Adrenal gland (tissue), 5 donors: Measurements from ENCODE around the gene FBN3.

Source experiments
- CTCF ChIP-seq, 6 experiments: fragments of 450-650 bp in 4 of 6; fragments of 200-600 bp in 2 of 6; sonication (generic) in 1 of 6; IDR thresholded peaks; 1 replicate in 5 of 6; 2 replicates in 1 of 6; pipeline versions ENCODE4 v1.5.1 to v1.8.0; 2016 to 2021; ENCODE audit warnings: antibody characterized with exemption in 6 of 6, mild to moderate bottlenecking in 2 of 6, moderate library complexity in 1 of 6
- POLR2A ChIP-seq, 2 donors: fragments of 450-650 bp; IDR thresholded peaks; one replicate each; pipeline ENCODE4 v1.6.1; 2017; ENCODE audit warnings: antibody characterized with exemption in 2 of 2, mild to moderate bottlenecking in 2 of 2, moderate library complexity in 1 of 2
- donor health status: DM: no; HTN: no; CAD: no.

GRCh38 chr19:8163759-8164158, 14.4 kb upstream of the FBN3 start:
- TF ChIP-seq POLR2A (IDR thresholded peaks at IDR 0.05), result no peak
- no peak for TF ChIP-seq CTCF (IDR thresholded peaks at IDR 0.05)
